MCF 10A (cell line): Measurements from ENCODE around the gene MAGI1. TPM values are rescaled to one million over a fixed set of nuclear protein-coding genes. Genes with fewer than 3 reads are reported as not detected.
A peak's percentile ranks its signal among the peaks of the same experiment; 100 is the strongest.

Source experiments
- BruUV-seq: library from RNA; stranded (reverse); fragments of 400-500 nt; replicated peaks from 2 replicates; lab custom pipeline; 2021; lab: Mats Ljungman, UMichigan
- CTCF ChIA-PET: fragments of 300-600 bp; sonication (Branson Sonifier 250); formaldehyde crosslinking; extraction: SDS; loops from one replicate; lab custom pipeline; 2021; ENCODE audit warnings: antibody characterized with exemption, inconsistent platforms; lab: Yijun Ruan, JAX
- POLR2A ChIA-PET: fragments of 300-600, 350-650 bp; sonication (Branson Sonifier 250); formaldehyde crosslinking; extraction: SDS; loops from one replicate; lab custom pipeline; 2020; ENCODE audit warnings: antibody characterized with exemption, inconsistent platforms; lab: Yijun Ruan, JAX
- DNase-seq: peaks from one replicate; pipeline ENCODE4 v3.0.0-alpha.2; 2018; ENCODE audit not compliant: unreplicated experiment
- H3K27ac Mint-ChIP-seq: one replicate; pipeline ENCODE4 v1.8.0; 2022; ENCODE audit warnings: mild to moderate bottlenecking, low read depth, mixed read lengths; ENCODE audit not compliant: unreplicated experiment
- H3K27me3 Mint-ChIP-seq: one replicate; pipeline ENCODE4 v1.8.0; 2022; ENCODE audit warnings: mixed read lengths; ENCODE audit not compliant: insufficient read depth, unreplicated experiment
- H3K36me3 Mint-ChIP-seq: one replicate; pipeline ENCODE4 v1.8.0; 2022; ENCODE audit warnings: mild to moderate bottlenecking, moderate library complexity, mixed read lengths; ENCODE audit not compliant: insufficient read depth, unreplicated experiment
- H3K4me1 Mint-ChIP-seq: one replicate; pipeline ENCODE4 v1.8.0; 2022; ENCODE audit warnings: mixed read lengths; ENCODE audit not compliant: insufficient read depth, unreplicated experiment
- H3K4me3 Mint-ChIP-seq: one replicate; pipeline ENCODE4 v1.8.0; 2022; ENCODE audit warnings: mild to moderate bottlenecking, moderate library complexity, mixed read lengths; ENCODE audit not compliant: unreplicated experiment
- H3K9me3 Mint-ChIP-seq: one replicate; pipeline ENCODE4 v1.8.0; 2022; ENCODE audit warnings: mixed read lengths; ENCODE audit not compliant: unreplicated experiment
- intact Hi-C: fragments of 100-400 bp; cut with micrococcal nuclease; formaldehyde crosslinking; loops from 2 replicates; pipeline ENCODE4 v1.14.1; 2022
- total RNA-seq: library from RNA; stranded (reverse); gene quantifications from 2 replicates; pipeline ENCODE4 v1.2.3, GENCODE V29; 2022
- TF ChIP-seq, protein P1 (sequence below): fragments of 200-600 bp; IDR thresholded peaks from one replicate; pipeline ENCODE4 v1.8.0; 2022; ENCODE audit warnings: antibody characterized with exemption, mild to moderate bottlenecking; ENCODE audit not compliant: unreplicated experiment

The MAGI1 gene
- total RNA-seq, 1 experiment from 2014 or later, result 6.2 TPM

- H3K9me3 Mint-ChIP-seq, result no peaks in the 10 kb centered on the region
- ChIA-PET CTCF (interaction anchor here (1.0 kb wide), 1 partner anchor 9 kb away, joined by 7 read pairs; no protein-coding TSS in a partner anchor), POLR2A (interaction anchor here (0.6 kb wide), 1 partner anchor 67 kb away, joined by 5 read pairs; no protein-coding TSS in a partner anchor)
- peaks cover 6% of the 10 kb centered on the region for H3K36me3 Mint-ChIP-seq
- BruUV-seq, result no TSS peak
- intact Hi-C loops, result no loop called here
- H3K27ac Mint-ChIP-seq, result no peak overlapping the region
- TF ChIP-seq, protein P1, sequence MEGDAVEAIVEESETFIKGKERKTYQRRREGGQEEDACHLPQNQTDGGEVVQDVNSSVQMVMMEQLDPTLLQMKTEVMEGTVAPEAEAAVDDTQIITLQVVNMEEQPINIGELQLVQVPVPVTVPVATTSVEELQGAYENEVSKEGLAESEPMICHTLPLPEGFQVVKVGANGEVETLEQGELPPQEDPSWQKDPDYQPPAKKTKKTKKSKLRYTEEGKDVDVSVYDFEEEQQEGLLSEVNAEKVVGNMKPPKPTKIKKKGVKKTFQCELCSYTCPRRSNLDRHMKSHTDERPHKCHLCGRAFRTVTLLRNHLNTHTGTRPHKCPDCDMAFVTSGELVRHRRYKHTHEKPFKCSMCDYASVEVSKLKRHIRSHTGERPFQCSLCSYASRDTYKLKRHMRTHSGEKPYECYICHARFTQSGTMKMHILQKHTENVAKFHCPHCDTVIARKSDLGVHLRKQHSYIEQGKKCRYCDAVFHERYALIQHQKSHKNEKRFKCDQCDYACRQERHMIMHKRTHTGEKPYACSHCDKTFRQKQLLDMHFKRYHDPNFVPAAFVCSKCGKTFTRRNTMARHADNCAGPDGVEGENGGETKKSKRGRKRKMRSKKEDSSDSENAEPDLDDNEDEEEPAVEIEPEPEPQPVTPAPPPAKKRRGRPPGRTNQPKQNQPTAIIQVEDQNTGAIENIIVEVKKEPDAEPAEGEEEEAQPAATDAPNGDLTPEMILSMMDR, result no peak
- H3K4me3 Mint-ChIP-seq, result no peak overlapping the region
- H3K27me3 Mint-ChIP-seq, result no peaks in the 10 kb centered on the region
- H3K4me1 Mint-ChIP-seq, result no peaks in the 10 kb centered on the region
- DNase-seq, result no peak
These were observed 60.6 kb downstream of the MAGI1 start for GRCh38 chr3:65978116-65978515.

- no peaks in the 10 kb centered on the region for H3K4me1 Mint-ChIP-seq
- no TSS peak for BruUV-seq
- intact Hi-C loops, result no loop called here
- ChIA-PET CTCF (interaction anchor here (1.3 kb wide), 1 partner anchor 12 kb away, joined by 6 read pairs; no protein-coding TSS in a partner anchor), POLR2A (interaction anchor here (0.6 kb wide), 1 partner anchor 37 kb away, joined by 3 read pairs; no protein-coding TSS in a partner anchor)
- no peaks in the 10 kb centered on the region for H3K9me3 Mint-ChIP-seq
- H3K27me3 Mint-ChIP-seq, result no peaks in the 10 kb centered on the region
- DNase-seq, result no peak
- no peak overlapping the region for H3K4me3 Mint-ChIP-seq
- no peak overlapping the region for H3K27ac Mint-ChIP-seq
- H3K36me3 Mint-ChIP-seq, result no peaks in the 10 kb centered on the region
- TF ChIP-seq, protein P1, result no peak
These were observed 63.7 kb downstream of the MAGI1 start for GRCh38 chr3:65975032-65975431.

DNA sequence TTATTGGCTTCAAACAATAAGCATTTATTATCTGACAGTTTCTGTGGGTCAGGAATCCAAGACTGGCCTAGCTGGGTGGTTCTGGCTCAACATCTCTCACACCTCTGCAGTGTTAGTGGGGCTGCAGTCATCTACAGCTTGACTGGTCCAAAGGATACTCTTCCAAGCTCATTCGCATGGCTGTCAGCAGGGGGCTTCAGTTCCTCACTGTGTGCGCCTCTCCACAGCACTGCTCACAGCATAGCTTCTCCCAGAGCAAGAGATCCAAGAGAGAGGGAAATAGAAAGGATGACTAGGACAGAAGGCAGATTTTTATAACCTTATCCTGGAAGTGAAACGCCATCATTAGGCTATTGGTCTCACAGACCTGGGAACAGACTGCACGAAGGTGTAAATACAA is 64.2 kb downstream of the MAGI1 start:
- ChIA-PET CTCF (interaction anchor here (1.3 kb wide), 1 partner anchor 12 kb away, joined by 6 read pairs; no protein-coding TSS in a partner anchor), POLR2A (no interaction called here)
- peak; percentile 18 for DNase-seq
- Mint-ChIP-seq H3K27ac (no peak overlapping the region), H3K4me3 (no peak overlapping the region), H3K9me3 (no peaks in the 10 kb centered on the region), H3K36me3 (no peaks in the 10 kb centered on the region), H3K4me1 (no peaks in the 10 kb centered on the region), H3K27me3 (no peaks in the 10 kb centered on the region)
- intact Hi-C loops, result loop anchor here (1.0 kb wide), 1 partner anchor 164 kb away; no protein-coding TSS in a partner anchor
- BruUV-seq, result no TSS peak
- TF ChIP-seq, protein P1, result no peak

DNA sequence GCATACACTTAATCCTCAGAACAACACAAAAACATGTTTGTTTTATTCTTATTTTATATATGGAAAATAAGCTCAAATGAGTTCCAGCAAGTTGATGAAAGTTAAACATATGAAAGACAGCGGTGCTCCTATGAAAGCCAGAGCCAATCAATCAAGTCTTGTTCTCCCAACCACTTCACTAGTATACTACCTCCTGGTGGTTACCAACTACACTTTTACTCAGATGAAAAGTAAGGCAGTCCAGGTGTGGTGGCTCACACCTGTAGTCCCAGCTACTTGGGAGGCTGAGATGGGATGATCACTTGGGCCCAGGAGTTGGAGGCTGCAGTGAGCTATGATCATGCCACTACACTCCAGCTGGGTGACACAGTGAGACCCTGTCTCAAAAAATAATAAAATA is 66.0 kb downstream of the MAGI1 start:
- POLR2A ChIA-PET, result interaction anchor here (0.9 kb wide), 1 partner anchor 13 kb away, joined by 3 read pairs; no protein-coding TSS in a partner anchor
- Mint-ChIP-seq H3K27me3 (no peaks in the 10 kb centered on the region), H3K4me3 (no peak overlapping the region), H3K4me1 (peaks cover 1% of the 10 kb centered on the region), H3K9me3 (no peaks in the 10 kb centered on the region), H3K36me3 (no peaks in the 10 kb centered on the region), H3K27ac (no peak overlapping the region)
- intact Hi-C loops, result no loop called here
- DNase-seq, result no peak
- BruUV-seq, result no TSS peak
- CTCF ChIA-PET, result interaction anchor here (0.6 kb wide), 1 partner anchor 186 kb away, joined by 3 read pairs; no protein-coding TSS in a partner anchor
- TF ChIP-seq, protein P1, result no peak
